COLO829 (cell line): ENCODE measurements around the gene XXYLT1.
"Not testable (repeated sequence)": the region's sequence is repeated elsewhere in the genome, so short reads cannot be mapped to it uniquely, and the experiment has no call there.

Experiments
- DNase-seq: peaks from one replicate; pipeline ENCODE4 v3.0.0; 2012; ENCODE audit warnings: low spot score

XXYLT1 gene

GRCh38 chr3:195208183-195208582 lies 62.8 kb downstream of the XXYLT1 start:
- DNase-seq = no peak

GRCh38 chr3:195207731-195208130 lies 63.2 kb downstream of the XXYLT1 start:
- no peak for DNase-seq

- DNase-seq = no peak
These were observed 63.9 kb downstream of the XXYLT1 start for GRCh38 chr3:195207056-195207455.

GRCh38 chr3:195204360-195205163 lies 66.4 kb downstream of the XXYLT1 start:
- DNase-seq = no peak

- no peak for DNase-seq
These were observed 67.4 kb downstream of the XXYLT1 start for GRCh38 chr3:195203606-195204005.

GRCh38 chr3:195201295-195201694 lies 69.7 kb downstream of the XXYLT1 start:
- no peak for DNase-seq

GRCh38 chr3:195200010-195200822 lies 70.7 kb downstream of the XXYLT1 start:
- DNase-seq = no peak

GRCh38 chr3:195198426-195199346 lies 72.3 kb downstream of the XXYLT1 start:
- no peak for DNase-seq

- DNase-seq = no peak
These were observed 73.1 kb downstream of the XXYLT1 start for GRCh38 chr3:195197765-195198425.

GRCh38 chr3:195196266-195196665 lies 74.7 kb downstream of the XXYLT1 start:
- DNase-seq = no peak

GRCh38 chr3:195195321-195196209 lies 75.4 kb downstream of the XXYLT1 start:
- peak; percentile 96 for DNase-seq

- no peak for DNase-seq
These were observed 76.3 kb downstream of the XXYLT1 start for GRCh38 chr3:195194559-195195206.

- no peak for DNase-seq
These were observed 79.4 kb downstream of the XXYLT1 start for GRCh38 chr3:195191580-195191979.

GRCh38 chr3:195189821-195190220 lies 81.1 kb downstream of the XXYLT1 start:
- no peak for DNase-seq

- no peak for DNase-seq
These were observed 82.5 kb downstream of the XXYLT1 start for GRCh38 chr3:195188426-195188927.

- DNase-seq = no peak
These were observed 83.1 kb downstream of the XXYLT1 start for GRCh38 chr3:195187609-195188425.

GRCh38 chr3:195186710-195187047 lies 84.3 kb downstream of the XXYLT1 start:
- DNase-seq = not testable (repeated sequence)

GRCh38 chr3:195186041-195186709 lies 84.8 kb downstream of the XXYLT1 start:
- no peak for DNase-seq
